ENCODE data around the gene RAD51B.

- no peak for TF ChIP-seq EZH2 (IDR thresholded peaks at IDR 0.05)
- no peak for TF ChIP-seq POLR2AphosphoS5 (IDR thresholded peaks at IDR 0.05; ENCODE audit: borderline replicate concordance, low read depth, low read length)
- TF ChIP-seq FOXP2 (optimal IDR thresholded peaks at IDR 0.05; ENCODE audit: control extremely low read depth, extremely low read length, insufficient read depth) = no peak
Observed at GRCh38 chr14:68590201-68590522, 770.6 kb downstream of the RAD51B start.
